Gastroesophageal sphincter (tissue), 3 donors: ENCODE results near the gene SLC7A8.

Experiments used
- EP300 ChIP-seq: sonication (generic); formaldehyde crosslinking; IDR thresholded peaks from one replicate; pipeline ENCODE4 v1.6.1; 2017; ENCODE audit warnings: antibody characterized with exemption, mild to moderate bottlenecking
- POLR2A ChIP-seq, 2 donors: fragments of 450-650 bp; IDR thresholded peaks; one replicate each; pipeline ENCODE4 v1.6.1; 2017; ENCODE audit warnings: antibody characterized with exemption in 2 of 2, mild to moderate bottlenecking in 2 of 2, moderate library complexity in 1 of 2
- POLR2AphosphoS5 ChIP-seq: sonication (generic); formaldehyde crosslinking; IDR thresholded peaks from one replicate; pipeline ENCODE4 v1.6.1; 2017; ENCODE audit warnings: antibody characterized with exemption
- TF ChIP-seq, protein P1 (sequence below), 4 experiments: fragments of 200-600 bp in 2 of 4; fragments of 450-650 bp in 2 of 4; sonication (generic) in 1 of 4; IDR thresholded peaks; one replicate each; pipeline ENCODE4 v1.5.1; 2017 to 2019; ENCODE audit warnings: antibody characterized with exemption in 4 of 4, mild to moderate bottlenecking in 2 of 4, moderate library complexity in 2 of 4

DNA sequence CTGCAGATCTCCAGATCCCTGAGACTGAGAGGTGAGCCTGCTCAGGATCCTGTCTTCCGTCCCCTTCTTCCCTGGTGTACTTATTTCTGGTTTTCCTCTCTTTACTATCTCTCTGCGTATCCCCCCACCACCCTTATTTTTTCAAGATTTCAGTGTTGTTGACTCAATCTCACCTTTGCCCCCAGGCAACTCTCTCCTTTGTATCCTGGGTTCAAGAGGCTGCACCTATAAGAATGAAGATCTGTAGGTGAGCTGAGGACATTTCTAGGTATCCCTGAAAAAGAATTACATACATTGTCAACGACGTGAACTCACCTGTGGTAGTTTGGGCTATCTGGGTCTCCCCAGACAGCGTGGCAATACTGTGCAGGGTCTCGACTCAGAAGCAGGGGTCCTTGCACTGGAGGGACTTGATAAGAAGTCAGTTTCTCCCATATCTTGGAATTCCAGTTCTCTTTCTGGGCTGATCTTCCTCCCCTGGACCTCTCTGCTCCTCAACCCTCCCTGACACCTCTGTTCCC is 79.3 kb downstream of the SLC7A8 start:
- TF ChIP-seq, protein P1, sequence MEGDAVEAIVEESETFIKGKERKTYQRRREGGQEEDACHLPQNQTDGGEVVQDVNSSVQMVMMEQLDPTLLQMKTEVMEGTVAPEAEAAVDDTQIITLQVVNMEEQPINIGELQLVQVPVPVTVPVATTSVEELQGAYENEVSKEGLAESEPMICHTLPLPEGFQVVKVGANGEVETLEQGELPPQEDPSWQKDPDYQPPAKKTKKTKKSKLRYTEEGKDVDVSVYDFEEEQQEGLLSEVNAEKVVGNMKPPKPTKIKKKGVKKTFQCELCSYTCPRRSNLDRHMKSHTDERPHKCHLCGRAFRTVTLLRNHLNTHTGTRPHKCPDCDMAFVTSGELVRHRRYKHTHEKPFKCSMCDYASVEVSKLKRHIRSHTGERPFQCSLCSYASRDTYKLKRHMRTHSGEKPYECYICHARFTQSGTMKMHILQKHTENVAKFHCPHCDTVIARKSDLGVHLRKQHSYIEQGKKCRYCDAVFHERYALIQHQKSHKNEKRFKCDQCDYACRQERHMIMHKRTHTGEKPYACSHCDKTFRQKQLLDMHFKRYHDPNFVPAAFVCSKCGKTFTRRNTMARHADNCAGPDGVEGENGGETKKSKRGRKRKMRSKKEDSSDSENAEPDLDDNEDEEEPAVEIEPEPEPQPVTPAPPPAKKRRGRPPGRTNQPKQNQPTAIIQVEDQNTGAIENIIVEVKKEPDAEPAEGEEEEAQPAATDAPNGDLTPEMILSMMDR (IDR thresholded peaks at IDR 0.05): no peak
- TF ChIP-seq POLR2A (IDR thresholded peaks at IDR 0.05): no peak
- no peak for TF ChIP-seq POLR2AphosphoS5
- no peak for TF ChIP-seq EP300
